ENCODE measurements around the gene ATOSB.

GRCh38 chr9:35162605-35163315 lies 47.1 kb upstream of the ATOSB start:
- TF ChIP-seq CTCF (IDR thresholded peaks at IDR 0.05 in 2 of 3, conservative IDR thresholded peaks at IDR 0.05 in 1 of 3; ENCODE audit: borderline replicate concordance in 1 of 3, insufficient read depth in 1 of 3, low read depth in 2 of 3, low read length in 2 of 3) (no peak), POLR2A (IDR thresholded peaks at IDR 0.05; ENCODE audit: borderline replicate concordance, extremely low read depth, insufficient read depth, insufficient read length) (no peak)

Measured in HCT116 (cell line).